B cell (primary cell): ENCODE results near the gene TRPV4. TPM values are rescaled to one million over a fixed set of nuclear protein-coding genes. Genes with fewer than 3 reads are reported as not detected.

Source experiments
- ATAC-seq: fragments of 200-7000 bp; cut with Tn5 transposase; one replicate; pipeline ENCODE4 v1.10.0; 2021; ENCODE audit warnings: low read depth, mild to moderate bottlenecking, moderate number of reproducible peaks, moderate library complexity
- CTCF ChIA-PET: fragments of 350-600 bp; sonication (Branson Sonifier 250); formaldehyde crosslinking; loops from one replicate; lab custom pipeline; 2021; ENCODE audit warnings: antibody characterized with exemption, inconsistent platforms; lab: Charles Lee
- POLR2A ChIA-PET: fragments of 350-600 bp; sonication (Branson Sonifier 250); formaldehyde crosslinking; loops from one replicate; lab custom pipeline; 2021; ENCODE audit warnings: antibody characterized with exemption; lab: Charles Lee
- DNase-seq: peaks from one replicate; pipeline ENCODE4 v3.0.0; 2013
- H2AFZ ChIP-seq: 2 replicates; pipeline ENCODE4 v1.6.1; 2012; ENCODE audit warnings: mild to moderate bottlenecking, low read depth, low read length; ENCODE audit not compliant: insufficient read depth, poor library complexity, severe bottlenecking
- H3K27ac ChIP-seq, 2 donors: 1 replicate in 1 of 2; 2 replicates in 1 of 2; pipeline ENCODE4 v1.5.1; 2012 to 2013; ENCODE audit warnings: low read length in 2 of 2, mild to moderate bottlenecking in 2 of 2, moderate library complexity in 1 of 2
- H3K27me3 ChIP-seq, 4 experiments: fragments of 200-600 bp in 1 of 4; sonication (generic) in 1 of 4; replicated peaks in 1 of 4; 1 replicate in 2 of 4; 2 replicates in 2 of 4; pipeline versions ENCODE4 v1.6.1 to v1.7.0; 2013 to 2016; ENCODE audit warnings: low read length in 3 of 4, mild to moderate bottlenecking in 2 of 4, mixed read lengths in 1 of 4, moderate library complexity in 1 of 4; ENCODE audit not compliant: insufficient read depth in 4 of 4, control insufficient read depth in 3 of 4; ENCODE audit errors: control extremely low read depth in 1 of 4
- H3K36me3 ChIP-seq, 2 experiments: replicated peaks in 1 of 2; 1 replicate in 1 of 2; 2 replicates in 1 of 2; pipeline versions ENCODE4 v1.6.1 to v1.7.1; 2013; ENCODE audit warnings: low read length in 1 of 2; ENCODE audit not compliant: insufficient read depth in 2 of 2, control insufficient read depth in 1 of 2; ENCODE audit errors: control extremely low read depth in 1 of 2, extremely low read depth in 1 of 2
- H3K4me1 ChIP-seq, 2 donors: fragments of 200-600 bp in 1 of 2; sonication (generic) in 1 of 2; 1 replicate in 1 of 2; 2 replicates in 1 of 2; pipeline versions ENCODE4 v1.5.1 to v1.6.1; 2013 to 2017; ENCODE audit warnings: low read length in 2 of 2; ENCODE audit not compliant: control insufficient read depth in 2 of 2, insufficient read depth in 2 of 2
- H3K4me2 ChIP-seq: replicated peaks from 2 replicates; pipeline ENCODE3; 2012; ENCODE audit warnings: mild to moderate bottlenecking, low read depth, low read length; ENCODE audit not compliant: poor library complexity, severe bottlenecking
- H3K4me3 ChIP-seq, 5 experiments: fragments of 200-600 bp in 1 of 5; sonication (generic) in 1 of 5; 1 replicate in 3 of 5; 2 replicates in 2 of 5; pipeline versions ENCODE4 v1.5.1 to v1.7.0; 2011 to 2016; ENCODE audit warnings: low read length in 4 of 5, mild to moderate bottlenecking in 4 of 5, low read depth in 2 of 5, control low read depth in 1 of 5, moderate library complexity in 1 of 5; ENCODE audit not compliant: insufficient read depth in 1 of 5; ENCODE audit errors: control extremely low read depth in 1 of 5, extremely low read depth in 1 of 5
- H3K79me2 ChIP-seq: fragments of 200-600 bp; sonication (generic); one replicate; pipeline ENCODE4 v1.6.0; 2016; ENCODE audit warnings: low read length; ENCODE audit not compliant: control insufficient read depth, insufficient read depth
- H3K9ac ChIP-seq: fragments of 200-600 bp; sonication (generic); 2 replicates; pipeline ENCODE4 v1.6.1; 2017; ENCODE audit warnings: mild to moderate bottlenecking, low read length, moderate library complexity
- H3K9me3 ChIP-seq, 3 donors: one replicate each; pipeline versions ENCODE4 v1.6.1 to v1.7.1; 2013; ENCODE audit warnings: low read length in 2 of 3; ENCODE audit not compliant: control insufficient read depth in 2 of 3, insufficient read depth in 1 of 3; ENCODE audit errors: control extremely low read depth in 1 of 3
- H4K20me1 ChIP-seq: 2 replicates; pipeline ENCODE4 v1.6.0; 2012; ENCODE audit warnings: mild to moderate bottlenecking, low read length; ENCODE audit not compliant: insufficient read depth, control insufficient read depth, poor library complexity, severe bottlenecking
- H3K27ac Mint-ChIP-seq: one replicate; pipeline ENCODE4 v1.8.0; 2021; ENCODE audit warnings: mixed read lengths
- H3K27me3 Mint-ChIP-seq: one replicate; pipeline ENCODE4 v1.8.0; 2021; ENCODE audit warnings: mixed read lengths
- H3K4me1 Mint-ChIP-seq: one replicate; pipeline ENCODE4 v1.8.0; 2021; ENCODE audit warnings: mixed read lengths
- H3K4me3 Mint-ChIP-seq: one replicate; pipeline ENCODE4 v1.8.0; 2021; ENCODE audit warnings: mixed read lengths
- H3K9me3 Mint-ChIP-seq: one replicate; pipeline ENCODE4 v1.8.0; 2022; ENCODE audit warnings: mixed read lengths; ENCODE audit not compliant: insufficient read depth
- EZH2 ChIP-seq: IDR thresholded peaks from 2 replicates; pipeline ENCODE4 v1.6.1; 2012; ENCODE audit warnings: borderline replicate concordance, low read depth, mild to moderate bottlenecking, moderate library complexity, low read length; ENCODE audit not compliant: insufficient read depth, poor library complexity, severe bottlenecking
- WGBS: methylation state at CpG from one replicate; pipeline ENCODE4 v1.1.5; 2013; ENCODE audit warnings: missing lambda C conversion rate; ENCODE audit not compliant: insufficient coverage; 5-methylcytosine and 5-hydroxymethylcytosine counted together
- intact Hi-C: fragments of 100-400 bp; cut with micrococcal nuclease; formaldehyde crosslinking; loops from one replicate; pipeline ENCODE4 v1.10.0; 2022
- polyA plus RNA-seq: library from polyadenylated mRNA; depleted of rRNA; stranded (reverse); fragments of >200 nt; gene quantifications from 2 replicates; pipeline ENCODE4 v1.2.3, GENCODE V29; 2012
- total RNA-seq, 2 donors: library from RNA; stranded (reverse); fragments of 120-200 nt in 1 of 2; gene quantifications; 1 replicate in 1 of 2; 2 replicates in 1 of 2; pipeline versions ENCODE4 v1.2.3 to v1.2.4, GENCODE V29; 2013 to 2022
- TF ChIP-seq, protein P1 (sequence below): fragments of 200-600 bp; IDR thresholded peaks from one replicate; pipeline ENCODE4 v1.8.0; 2022; ENCODE audit warnings: antibody characterized with exemption, mild to moderate bottlenecking

Gene TRPV4
- total and polyA plus RNA-seq, 2 donors (not counting 1 experiment from before 2014, with no cell fraction given) = not detected

DNA sequence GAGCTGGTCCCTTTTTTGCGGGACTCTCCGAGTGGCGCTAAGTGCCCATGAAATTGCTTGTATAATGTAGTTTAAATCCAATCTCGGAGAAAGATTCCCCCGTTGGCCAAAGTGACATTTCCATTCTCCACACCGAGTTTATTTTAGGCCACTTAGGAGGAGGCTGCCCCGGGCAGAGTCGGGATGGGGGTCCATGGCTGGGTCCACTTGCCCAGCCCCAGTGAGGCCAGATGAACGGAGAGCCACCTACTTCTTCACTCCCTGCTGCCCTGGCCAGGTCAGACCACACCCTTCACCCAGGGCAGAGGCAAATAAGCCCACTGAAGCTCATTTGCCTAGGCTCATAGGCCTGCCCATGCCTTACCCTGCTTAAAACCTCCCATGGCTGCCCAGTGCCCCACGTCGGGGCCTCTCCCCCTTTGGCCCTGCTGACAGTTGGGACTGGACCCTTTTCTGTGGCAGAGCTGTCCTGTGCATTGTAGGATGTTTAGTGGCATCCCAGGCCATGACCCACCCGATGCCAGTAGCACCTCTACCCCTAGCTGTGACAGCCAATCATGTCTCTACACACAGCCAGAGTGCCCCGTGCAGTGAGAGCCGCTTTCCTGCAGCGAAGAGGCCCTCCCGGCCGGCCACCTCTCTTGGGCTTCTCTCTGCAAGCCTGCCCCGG, 68.3 kb downstream of the TRPV4 start:
- Mint-ChIP-seq H3K27ac (no peak overlapping the region), H3K4me3 (no peak overlapping the region), H3K27me3 (no peaks in the 10 kb centered on the region), H3K9me3 (no peaks in the 10 kb centered on the region), H3K4me1 (no peaks in the 10 kb centered on the region)
- no peaks in the 10 kb centered on the region for H3K79me2 ChIP-seq
- no peaks in the 10 kb centered on the region for H3K36me3 ChIP-seq
- DNase-seq (no peak), ATAC-seq (no peak)
- H3K27me3 ChIP-seq = no peaks in the 10 kb centered on the region
- no peak overlapping the region for H3K4me2 ChIP-seq
- H3K9me3 ChIP-seq = peaks cover 0 to 14% (median 0%) of the 10 kb centered on the region in 3 donors
- no peak overlapping the region for H2AFZ ChIP-seq
- H3K4me3 ChIP-seq = no peak overlapping the region
- H3K4me1 ChIP-seq = no peaks in the 10 kb centered on the region
- intact Hi-C loops = no loop called here
- ChIA-PET POLR2A (no interaction called here), CTCF (interaction anchor here (1.1 kb wide), 1 partner anchor 167 kb away, joined by 3 read pairs; no protein-coding TSS in a partner anchor)
- TF ChIP-seq, protein P1, sequence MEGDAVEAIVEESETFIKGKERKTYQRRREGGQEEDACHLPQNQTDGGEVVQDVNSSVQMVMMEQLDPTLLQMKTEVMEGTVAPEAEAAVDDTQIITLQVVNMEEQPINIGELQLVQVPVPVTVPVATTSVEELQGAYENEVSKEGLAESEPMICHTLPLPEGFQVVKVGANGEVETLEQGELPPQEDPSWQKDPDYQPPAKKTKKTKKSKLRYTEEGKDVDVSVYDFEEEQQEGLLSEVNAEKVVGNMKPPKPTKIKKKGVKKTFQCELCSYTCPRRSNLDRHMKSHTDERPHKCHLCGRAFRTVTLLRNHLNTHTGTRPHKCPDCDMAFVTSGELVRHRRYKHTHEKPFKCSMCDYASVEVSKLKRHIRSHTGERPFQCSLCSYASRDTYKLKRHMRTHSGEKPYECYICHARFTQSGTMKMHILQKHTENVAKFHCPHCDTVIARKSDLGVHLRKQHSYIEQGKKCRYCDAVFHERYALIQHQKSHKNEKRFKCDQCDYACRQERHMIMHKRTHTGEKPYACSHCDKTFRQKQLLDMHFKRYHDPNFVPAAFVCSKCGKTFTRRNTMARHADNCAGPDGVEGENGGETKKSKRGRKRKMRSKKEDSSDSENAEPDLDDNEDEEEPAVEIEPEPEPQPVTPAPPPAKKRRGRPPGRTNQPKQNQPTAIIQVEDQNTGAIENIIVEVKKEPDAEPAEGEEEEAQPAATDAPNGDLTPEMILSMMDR = no peak
- no peak for TF ChIP-seq EZH2
- WGBS = over 99% methylated on average over 10 of the region's 18 CpGs
- H3K9ac ChIP-seq = no peak overlapping the region
- no peaks in the 10 kb centered on the region for H4K20me1 ChIP-seq
- H3K27ac ChIP-seq = no peak overlapping the region

- CTCF ChIA-PET = interaction anchor here (0.6 kb wide), 2 partner anchors 10 to 118 kb away, joined by 3 read pairs; no protein-coding TSS in a partner anchor
- Histone ChIP-seq H3K4me1 (no peaks in the 10 kb centered on the region), H3K4me2 (no peak overlapping the region), H3K36me3 (no peaks in the 10 kb centered on the region), H3K4me3 (no peak overlapping the region), H2AFZ (no peak overlapping the region), H3K9me3 (peaks cover 0 to 14% (median 0%) of the 10 kb centered on the region in 3 donors), H3K9ac (no peak overlapping the region), H4K20me1 (no peaks in the 10 kb centered on the region), H3K79me2 (no peaks in the 10 kb centered on the region), H3K27ac (no peak overlapping the region), H3K27me3 (no peaks in the 10 kb centered on the region)
- POLR2A ChIA-PET = no interaction called here
- no peak for ATAC-seq
- H3K4me1 Mint-ChIP-seq = no peaks in the 10 kb centered on the region
- DNase-seq = no peak
- no peak overlapping the region for H3K27ac Mint-ChIP-seq
- H3K4me3 Mint-ChIP-seq = no peak overlapping the region
- intact Hi-C loops = no loop called here
- no CpG with 5 or more reads among the region's 3 CpGs for WGBS
- H3K27me3 Mint-ChIP-seq = no peaks in the 10 kb centered on the region
- H3K9me3 Mint-ChIP-seq = no peaks in the 10 kb centered on the region
- TF ChIP-seq EZH2 = no peak
- TF ChIP-seq, protein P1 = no peak
Measured at GRCh38 chr12:109764123-109764522, 69.1 kb downstream of the TRPV4 start.
